Astrocyte (in vitro differentiated cells and primary cell): Measurements from ENCODE around the gene FRMD8. TPM values are rescaled to one million over a fixed set of nuclear protein-coding genes. Genes with fewer than 3 reads are reported as not detected.
A peak's percentile ranks its signal among the peaks of the same experiment; 100 is the strongest.

Experiments
- DNase-seq: peaks from one replicate; pipeline ENCODE4 v3.0.0-alpha.2; 2010; ENCODE audit warnings: low read depth
- FAIRE-seq: peaks from 2 replicates; lab custom pipeline; 2011; peaks lifted over from hg19 to GRCh38; lab: Jason Lieb, UNC
- H2AFZ ChIP-seq: 2 replicates; pipeline ENCODE4 v1.6.0; 2012; ENCODE audit warnings: low read depth, low read length, inconsistent platforms
- H3K27ac ChIP-seq: 2 replicates; pipeline ENCODE4 v1.5.1; 2011; ENCODE audit warnings: low read depth, low read length, inconsistent platforms
- H3K27me3 ChIP-seq: 2 replicates; pipeline ENCODE4 v1.6.0; 2011; ENCODE audit warnings: low read length, inconsistent platforms; ENCODE audit not compliant: insufficient read depth
- H3K36me3 ChIP-seq: 2 replicates; pipeline ENCODE4 v1.5.1; 2011; ENCODE audit warnings: low read length, inconsistent platforms; ENCODE audit not compliant: insufficient read depth
- H3K4me1 ChIP-seq: 2 replicates; pipeline ENCODE4 v1.5.1; 2011; ENCODE audit warnings: low read length, inconsistent platforms; ENCODE audit not compliant: insufficient read depth
- H3K4me2 ChIP-seq: 2 replicates; pipeline ENCODE4 v1.6.0; 2012; ENCODE audit warnings: low read length, inconsistent platforms
- H3K4me3 ChIP-seq: 2 replicates; pipeline ENCODE4 v1.5.1; 2011; ENCODE audit warnings: low read depth, mild to moderate bottlenecking, low read length, inconsistent platforms; ENCODE audit not compliant: insufficient read depth
- H3K79me2 ChIP-seq: 2 replicates; pipeline ENCODE4 v1.6.0; 2012; ENCODE audit warnings: mild to moderate bottlenecking, low read length, inconsistent platforms; ENCODE audit not compliant: insufficient read depth
- H3K9ac ChIP-seq: 2 replicates; pipeline ENCODE4 v1.6.0; 2012; ENCODE audit warnings: mild to moderate bottlenecking, low read length, inconsistent platforms
- H3K9me3 ChIP-seq: 2 replicates; pipeline ENCODE4 v1.5.1; 2012; ENCODE audit warnings: low read depth, mild to moderate bottlenecking, low read length, inconsistent platforms; ENCODE audit not compliant: insufficient read depth
- H4K20me1 ChIP-seq: 2 replicates; pipeline ENCODE4 v1.6.0; 2012; ENCODE audit warnings: low read length, inconsistent platforms; ENCODE audit not compliant: insufficient read depth
- H3K27ac Mint-ChIP-seq: one replicate; pipeline ENCODE4 v1.8.0; 2021; ENCODE audit warnings: mild to moderate bottlenecking, mixed read lengths; ENCODE audit not compliant: unreplicated experiment
- H3K27me3 Mint-ChIP-seq: one replicate; pipeline ENCODE4 v1.8.0; 2021; ENCODE audit warnings: low read depth, mixed read lengths; ENCODE audit not compliant: unreplicated experiment
- H3K36me3 Mint-ChIP-seq: one replicate; pipeline ENCODE4 v1.8.0; 2021; ENCODE audit warnings: low read depth, mixed read lengths; ENCODE audit not compliant: unreplicated experiment
- H3K4me1 Mint-ChIP-seq: one replicate; pipeline ENCODE4 v1.8.0; 2021; ENCODE audit warnings: low read depth, mixed read lengths; ENCODE audit not compliant: unreplicated experiment
- H3K4me3 Mint-ChIP-seq: one replicate; pipeline ENCODE4 v1.8.0; 2021; ENCODE audit warnings: mild to moderate bottlenecking, moderate library complexity, mixed read lengths; ENCODE audit not compliant: unreplicated experiment
- H3K9me3 Mint-ChIP-seq: one replicate; pipeline ENCODE4 v1.8.0; 2021; ENCODE audit warnings: mild to moderate bottlenecking, mixed read lengths; ENCODE audit not compliant: unreplicated experiment
- EZH2 ChIP-seq: IDR thresholded peaks from 2 replicates; pipeline ENCODE4 v1.6.1; 2012; ENCODE audit warnings: mild to moderate bottlenecking, low read length, inconsistent platforms; ENCODE audit not compliant: insufficient read depth
- total RNA-seq: library from RNA; stranded (reverse); gene quantifications from 2 replicates; pipeline ENCODE4 v1.2.1, GENCODE V29; 2021
- TF ChIP-seq, protein P1 (sequence below): IDR thresholded peaks from 2 replicates; pipeline ENCODE4 v1.5.1; 2011; ENCODE audit warnings: low read depth, mild to moderate bottlenecking, inconsistent platforms, low read length, moderate library complexity; ENCODE audit not compliant: insufficient read depth

FRMD8 gene
- total RNA-seq, 1 donor from 2014 or later, result 61.2 TPM

DNA sequence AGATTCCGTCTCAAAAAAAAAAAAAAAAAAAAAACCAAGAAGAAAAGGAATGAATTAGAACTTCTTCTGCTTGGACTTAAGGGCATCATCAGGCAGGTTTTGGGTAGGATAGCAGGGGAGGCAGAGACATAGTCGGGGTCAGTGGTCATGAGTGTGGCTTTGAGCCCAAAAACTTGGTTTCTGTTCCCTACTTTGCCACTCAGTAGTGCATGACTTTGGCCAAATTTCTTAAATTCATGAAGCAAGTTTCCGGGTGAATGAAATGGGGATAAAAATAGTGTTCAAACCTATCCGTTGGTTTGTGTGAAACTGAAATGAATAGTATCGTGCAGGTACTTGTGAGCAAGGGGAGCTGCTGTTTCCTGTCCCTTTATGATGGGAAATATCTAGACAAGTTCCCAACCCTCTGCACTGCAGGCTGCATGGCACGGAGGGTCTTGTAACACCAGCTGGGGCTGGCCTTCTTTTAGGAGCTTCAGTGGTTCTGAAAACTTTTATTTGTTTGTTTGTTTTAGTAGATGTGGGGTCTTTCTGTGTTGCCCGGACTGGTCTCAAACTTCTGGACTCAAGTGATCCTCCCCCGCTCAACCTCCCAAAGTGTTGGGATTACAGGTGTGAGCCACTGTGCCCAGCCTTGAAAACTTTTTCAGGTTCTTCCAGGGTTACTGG lies 54.5 kb downstream of the FRMD8 start:
- H3K27ac ChIP-seq, result no peak overlapping the region
- peaks cover 4% of the 10 kb centered on the region for H3K4me1 ChIP-seq
- no peak for TF ChIP-seq EZH2
- TF ChIP-seq, protein P1, sequence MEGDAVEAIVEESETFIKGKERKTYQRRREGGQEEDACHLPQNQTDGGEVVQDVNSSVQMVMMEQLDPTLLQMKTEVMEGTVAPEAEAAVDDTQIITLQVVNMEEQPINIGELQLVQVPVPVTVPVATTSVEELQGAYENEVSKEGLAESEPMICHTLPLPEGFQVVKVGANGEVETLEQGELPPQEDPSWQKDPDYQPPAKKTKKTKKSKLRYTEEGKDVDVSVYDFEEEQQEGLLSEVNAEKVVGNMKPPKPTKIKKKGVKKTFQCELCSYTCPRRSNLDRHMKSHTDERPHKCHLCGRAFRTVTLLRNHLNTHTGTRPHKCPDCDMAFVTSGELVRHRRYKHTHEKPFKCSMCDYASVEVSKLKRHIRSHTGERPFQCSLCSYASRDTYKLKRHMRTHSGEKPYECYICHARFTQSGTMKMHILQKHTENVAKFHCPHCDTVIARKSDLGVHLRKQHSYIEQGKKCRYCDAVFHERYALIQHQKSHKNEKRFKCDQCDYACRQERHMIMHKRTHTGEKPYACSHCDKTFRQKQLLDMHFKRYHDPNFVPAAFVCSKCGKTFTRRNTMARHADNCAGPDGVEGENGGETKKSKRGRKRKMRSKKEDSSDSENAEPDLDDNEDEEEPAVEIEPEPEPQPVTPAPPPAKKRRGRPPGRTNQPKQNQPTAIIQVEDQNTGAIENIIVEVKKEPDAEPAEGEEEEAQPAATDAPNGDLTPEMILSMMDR, result no peak
- DNase-seq (no peak), FAIRE-seq (no peak)
- no peak overlapping the region for H3K4me3 ChIP-seq
- peak overlapping the region; percentile 73 for H3K4me3 Mint-ChIP-seq
- peaks cover 33% of the 10 kb centered on the region for H3K4me1 Mint-ChIP-seq
- H3K79me2 ChIP-seq, result peaks cover 77% of the 10 kb centered on the region
- peak overlapping the region; percentile 85 for H3K27ac Mint-ChIP-seq
- peaks cover 14% of the 10 kb centered on the region for H3K36me3 Mint-ChIP-seq
- no peak overlapping the region for H3K9ac ChIP-seq
- H3K9me3 Mint-ChIP-seq, result no peaks in the 10 kb centered on the region
- no peaks in the 10 kb centered on the region for H3K27me3 Mint-ChIP-seq
- no peak overlapping the region for H3K4me2 ChIP-seq
- no peak overlapping the region for H2AFZ ChIP-seq
- H3K9me3 ChIP-seq, result no peaks in the 10 kb centered on the region
- H3K36me3 ChIP-seq, result peaks cover 42% of the 10 kb centered on the region
- peaks cover 96% of the 10 kb centered on the region for H4K20me1 ChIP-seq
- H3K27me3 ChIP-seq, result no peaks in the 10 kb centered on the region

GRCh38 chr11:65442842-65443331 lies 56.5 kb downstream of the FRMD8 start:
- no peak overlapping the region for H3K4me2 ChIP-seq
- peaks cover 60% of the 10 kb centered on the region for H3K79me2 ChIP-seq
- no peak overlapping the region for H2AFZ ChIP-seq
- peak overlapping the region; percentile 19 for H3K9ac ChIP-seq
- no peaks in the 10 kb centered on the region for H3K9me3 ChIP-seq
- H3K4me3 ChIP-seq, result no peak overlapping the region
- no peak overlapping the region for H3K4me3 Mint-ChIP-seq
- H3K4me1 ChIP-seq, result peaks cover 1% of the 10 kb centered on the region
- FAIRE-seq, result no peak
- H3K36me3 ChIP-seq, result peaks cover 26% of the 10 kb centered on the region
- H3K27me3 Mint-ChIP-seq, result no peaks in the 10 kb centered on the region
- H3K36me3 Mint-ChIP-seq, result peaks cover 11% of the 10 kb centered on the region
- no peaks in the 10 kb centered on the region for H3K27me3 ChIP-seq
- no peak overlapping the region for H3K27ac ChIP-seq
- H3K27ac Mint-ChIP-seq, result peak overlapping the region; percentile 68
- H3K9me3 Mint-ChIP-seq, result no peaks in the 10 kb centered on the region
- no peak for TF ChIP-seq EZH2
- TF ChIP-seq, protein P1, result no peak
- DNase-seq, result peak; percentile 30
- peaks cover 93% of the 10 kb centered on the region for H4K20me1 ChIP-seq
- H3K4me1 Mint-ChIP-seq, result peaks cover 36% of the 10 kb centered on the region
